MCF 10A (cell line): ENCODE measurements around the gene FMC1. TPM values are rescaled to one million over a fixed set of nuclear protein-coding genes. Genes with fewer than 3 reads are reported as not detected.
A peak's percentile ranks its signal among the peaks of the same experiment; 100 is the strongest.

Experiments
- BruUV-seq: library from RNA; stranded (reverse); fragments of 400-500 nt; replicated peaks from 2 replicates; lab custom pipeline; 2021; lab: Mats Ljungman, UMichigan
- CTCF ChIA-PET: fragments of 300-600 bp; sonication (Branson Sonifier 250); formaldehyde crosslinking; extraction: SDS; loops from one replicate; lab custom pipeline; 2021; ENCODE audit warnings: antibody characterized with exemption, inconsistent platforms; lab: Yijun Ruan, JAX
- POLR2A ChIA-PET: fragments of 300-600, 350-650 bp; sonication (Branson Sonifier 250); formaldehyde crosslinking; extraction: SDS; loops from one replicate; lab custom pipeline; 2020; ENCODE audit warnings: antibody characterized with exemption, inconsistent platforms; lab: Yijun Ruan, JAX
- DNase-seq: peaks from one replicate; pipeline ENCODE4 v3.0.0-alpha.2; 2018; ENCODE audit not compliant: unreplicated experiment
- H3K27ac Mint-ChIP-seq: one replicate; pipeline ENCODE4 v1.8.0; 2022; ENCODE audit warnings: mild to moderate bottlenecking, low read depth, mixed read lengths; ENCODE audit not compliant: unreplicated experiment
- H3K27me3 Mint-ChIP-seq: one replicate; pipeline ENCODE4 v1.8.0; 2022; ENCODE audit warnings: mixed read lengths; ENCODE audit not compliant: insufficient read depth, unreplicated experiment
- H3K36me3 Mint-ChIP-seq: one replicate; pipeline ENCODE4 v1.8.0; 2022; ENCODE audit warnings: mild to moderate bottlenecking, moderate library complexity, mixed read lengths; ENCODE audit not compliant: insufficient read depth, unreplicated experiment
- H3K4me1 Mint-ChIP-seq: one replicate; pipeline ENCODE4 v1.8.0; 2022; ENCODE audit warnings: mixed read lengths; ENCODE audit not compliant: insufficient read depth, unreplicated experiment
- H3K4me3 Mint-ChIP-seq: one replicate; pipeline ENCODE4 v1.8.0; 2022; ENCODE audit warnings: mild to moderate bottlenecking, moderate library complexity, mixed read lengths; ENCODE audit not compliant: unreplicated experiment
- H3K9me3 Mint-ChIP-seq: one replicate; pipeline ENCODE4 v1.8.0; 2022; ENCODE audit warnings: mixed read lengths; ENCODE audit not compliant: unreplicated experiment
- CTCF ChIP-seq: fragments of 200-600 bp; IDR thresholded peaks from one replicate; pipeline ENCODE4 v1.8.0; 2022; ENCODE audit warnings: antibody characterized with exemption, mild to moderate bottlenecking; ENCODE audit not compliant: unreplicated experiment
- intact Hi-C: fragments of 100-400 bp; cut with micrococcal nuclease; formaldehyde crosslinking; loops from 2 replicates; pipeline ENCODE4 v1.14.1; 2022
- total RNA-seq: library from RNA; stranded (reverse); gene quantifications from 2 replicates; pipeline ENCODE4 v1.2.3, GENCODE V29; 2022

The FMC1 gene
- total RNA-seq, 1 experiment from 2014 or later = 11.8 TPM

GRCh38 chr7:139360948-139361307 lies 19.8 kb downstream of the FMC1 start:
- TF ChIP-seq CTCF = no peak
- intact Hi-C loops = no loop called here
- Mint-ChIP-seq H3K4me3 (peak overlapping the region; percentile 99), H3K27ac (peak overlapping the region; percentile 96), H3K4me1 (peaks cover 31% of the 10 kb centered on the region), H3K36me3 (peaks cover 49% of the 10 kb centered on the region), H3K27me3 (no peaks in the 10 kb centered on the region), H3K9me3 (no peaks in the 10 kb centered on the region)
- POLR2A ChIA-PET = interaction anchor here (0.7 to 3.8 kb wide), 14 partner anchors 9 to 816 kb away, joined by 3 to 53 read pairs (median 9); partner anchors contain the start of genes FMC1, KDM7A and UBN2
- no TSS peak for BruUV-seq
- DNase-seq = no peak
- CTCF ChIA-PET = interaction anchor here (0.9 kb wide), 1 partner anchor 257 kb away, joined by 3 read pairs; no protein-coding TSS in a partner anchor

GRCh38 chr7:139361523-139361922 lies 20.4 kb downstream of the FMC1 start:
- peaks cover 31% of the 10 kb centered on the region for H3K4me1 Mint-ChIP-seq
- intact Hi-C loops = no loop called here
- H3K27me3 Mint-ChIP-seq = no peaks in the 10 kb centered on the region
- H3K27ac Mint-ChIP-seq = peak overlapping the region; percentile 96
- ChIA-PET POLR2A (interaction anchor here (0.6 to 1.2 kb wide), 8 partner anchors 13 to 814 kb away, joined by 3 to 8 read pairs (median 4); a partner anchor contains a TSS), CTCF (interaction anchor here (0.7 kb wide), 1 partner anchor 125 kb away, joined by 3 read pairs; no protein-coding TSS in a partner anchor)
- H3K4me3 Mint-ChIP-seq = peak overlapping the region; percentile 99
- no TSS peak for BruUV-seq
- no peak for TF ChIP-seq CTCF
- H3K36me3 Mint-ChIP-seq = peaks cover 49% of the 10 kb centered on the region
- DNase-seq = no peak
- H3K9me3 Mint-ChIP-seq = no peaks in the 10 kb centered on the region

- ChIA-PET POLR2A (interaction anchor here (0.6 to 1.2 kb wide), 7 partner anchors 12 to 315 kb away, joined by 3 to 8 read pairs (median 3); a partner anchor contains a TSS), CTCF (no interaction called here)
- H3K4me3 Mint-ChIP-seq = peak overlapping the region; percentile 99
- DNase-seq = peak; percentile 49
- H3K36me3 Mint-ChIP-seq = peaks cover 51% of the 10 kb centered on the region
- TF ChIP-seq CTCF = no peak
- BruUV-seq = no TSS peak
- intact Hi-C loops = no loop called here
- H3K27ac Mint-ChIP-seq = peak overlapping the region; percentile 96
- peaks cover 24% of the 10 kb centered on the region for H3K4me1 Mint-ChIP-seq
- no peaks in the 10 kb centered on the region for H3K27me3 Mint-ChIP-seq
- no peaks in the 10 kb centered on the region for H3K9me3 Mint-ChIP-seq
Measured at GRCh38 chr7:139362302-139362701, 21.2 kb downstream of the FMC1 start.

DNA sequence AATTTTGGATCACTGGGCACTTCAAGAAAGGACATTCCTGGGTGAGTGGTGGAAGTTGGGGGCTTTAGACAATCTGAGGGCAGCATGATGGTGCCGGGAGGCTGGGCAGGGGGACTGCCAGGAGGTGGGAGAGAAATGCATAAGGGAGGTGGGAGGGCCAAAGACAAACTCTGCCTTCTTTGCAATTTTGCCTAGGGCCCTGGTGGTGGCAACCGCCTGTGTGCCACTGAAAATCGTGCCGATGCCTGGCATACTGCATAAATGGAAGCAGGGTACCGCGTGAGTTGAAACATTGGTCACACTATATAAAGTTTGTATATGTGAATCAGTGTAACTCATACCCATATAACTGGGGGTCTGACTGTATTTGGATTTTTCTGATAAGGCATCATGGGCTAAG lies 21.8 kb downstream of the FMC1 start:
- ChIA-PET POLR2A (interaction anchor here (0.8 to 3.5 kb wide), 5 partner anchors 12 to 133 kb away, joined by 3 to 27 read pairs (median 3); no protein-coding TSS in a partner anchor), CTCF (interaction anchor here (0.6 kb wide), 2 partner anchors 270 to 1460 kb away, joined by 4 to 5 read pairs; no protein-coding TSS in a partner anchor)
- TF ChIP-seq CTCF = no peak
- intact Hi-C loops = no loop called here
- no peak for DNase-seq
- peaks cover 24% of the 10 kb centered on the region for H3K4me1 Mint-ChIP-seq
- H3K36me3 Mint-ChIP-seq = peaks cover 54% of the 10 kb centered on the region
- H3K4me3 Mint-ChIP-seq = peak overlapping the region; percentile 99
- BruUV-seq = no TSS peak
- H3K27me3 Mint-ChIP-seq = no peaks in the 10 kb centered on the region
- H3K9me3 Mint-ChIP-seq = no peaks in the 10 kb centered on the region
- H3K27ac Mint-ChIP-seq = peak overlapping the region; percentile 96
